C4-2B (cell line): ENCODE measurements around the gene AIPL1.

ENCODE experiments used
- H3K27ac ChIP-seq: fragments of 450-650 bp; 2 replicates; pipeline ENCODE4 v1.5.1; 2017
- CTCF ChIP-seq: fragments of 450-650 bp; conservative IDR thresholded peaks from 2 replicates; pipeline ENCODE4 v1.5.1; 2017; ENCODE audit warnings: mild to moderate bottlenecking
- ZFX ChIP-seq: fragments of 450-650 bp; IDR thresholded peaks from 2 replicates; pipeline ENCODE4 v1.6.1; 2017

AIPL1 gene

GRCh38 chr17:6429266-6429665, 5.7 kb downstream of the AIPL1 start:
- no peak for TF ChIP-seq ZFX
- TF ChIP-seq CTCF = no peak
- no peak overlapping the region for H3K27ac ChIP-seq

- TF ChIP-seq CTCF (no peak), ZFX (no peak)
- no peak overlapping the region for H3K27ac ChIP-seq
Measured at GRCh38 chr17:6428207-6428965, 6.5 kb downstream of the AIPL1 start.

GRCh38 chr17:6427279-6427781, 7.6 kb downstream of the AIPL1 start:
- no peak for TF ChIP-seq ZFX
- TF ChIP-seq CTCF = peak; percentile 27
- no peak overlapping the region for H3K27ac ChIP-seq

- no peak overlapping the region for H3K27ac ChIP-seq
- TF ChIP-seq CTCF = no peak
- no peak for TF ChIP-seq ZFX
Measured at GRCh38 chr17:6426356-6427101, 8.4 kb downstream of the AIPL1 start.

GRCh38 chr17:6425407-6425806, 9.5 kb downstream of the AIPL1 start:
- TF ChIP-seq CTCF = no peak
- no peak for TF ChIP-seq ZFX
- H3K27ac ChIP-seq = no peak overlapping the region

GRCh38 chr17:6423931-6424330, 11.0 kb downstream of the AIPL1 start:
- H3K27ac ChIP-seq = no peak overlapping the region
- TF ChIP-seq ZFX = no peak
- TF ChIP-seq CTCF = no peak

GRCh38 chr17:6422654-6423241, 12.2 kb downstream of the AIPL1 start:
- no peak overlapping the region for H3K27ac ChIP-seq
- TF ChIP-seq ZFX (no peak), CTCF (no peak)
